ENCODE measurements around the gene ME1.

ME1 gene

DNA sequence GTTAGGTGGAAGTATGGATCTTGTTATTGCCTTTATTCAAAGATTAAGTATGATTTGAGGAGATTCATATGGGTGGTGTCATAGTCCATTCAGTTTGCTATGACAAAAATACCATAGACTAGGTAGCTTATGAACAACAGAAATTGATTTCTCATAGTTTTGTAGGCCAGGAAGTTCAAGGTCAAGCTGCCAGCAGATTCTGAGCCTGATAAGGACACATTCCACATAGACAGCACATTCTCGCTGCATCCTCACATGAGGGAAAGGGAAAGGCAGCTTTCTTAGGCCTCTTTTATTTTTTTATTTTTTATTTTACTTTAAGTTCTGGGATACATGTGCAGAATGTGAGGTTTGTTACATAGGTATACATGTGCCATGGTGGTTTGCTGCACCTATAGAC is 27.7 kb downstream of the ME1 start:
- no peak overlapping the region for H3K27ac ChIP-seq (ENCODE audit: extremely low read depth, low read depth, low read length)
- H3K36me3 ChIP-seq (ENCODE audit: control insufficient read depth in 2 of 2, insufficient read depth in 1 of 2, low read length in 2 of 2): peaks cover 7 to 25% of the 10 kb centered on the region in 2 experiments; a peak in 2 of 3 replicates
- H3K4me3 ChIP-seq (ENCODE audit: low read depth, low read length): no peak overlapping the region
- ChIA-PET POLR2A (no interaction called here), CTCF (no interaction called here)
- H3K4me1 ChIP-seq (ENCODE audit: control insufficient read depth, insufficient read depth, low read length): no peaks in the 10 kb centered on the region
- no peak for TF ChIP-seq ZSCAN30 (tag by site-specific recombination; IDR thresholded peaks at IDR 0.05)
- TF ChIP-seq MEIS1 (CRISPR knock-in tag; IDR thresholded peaks at IDR 0.05; ENCODE audit: borderline replicate concordance): no peak
- no peak for TF ChIP-seq ZNF610 (tag by site-specific recombination; IDR thresholded peaks at IDR 0.05; ENCODE audit: borderline replicate concordance)
- TF ChIP-seq, protein P1, sequence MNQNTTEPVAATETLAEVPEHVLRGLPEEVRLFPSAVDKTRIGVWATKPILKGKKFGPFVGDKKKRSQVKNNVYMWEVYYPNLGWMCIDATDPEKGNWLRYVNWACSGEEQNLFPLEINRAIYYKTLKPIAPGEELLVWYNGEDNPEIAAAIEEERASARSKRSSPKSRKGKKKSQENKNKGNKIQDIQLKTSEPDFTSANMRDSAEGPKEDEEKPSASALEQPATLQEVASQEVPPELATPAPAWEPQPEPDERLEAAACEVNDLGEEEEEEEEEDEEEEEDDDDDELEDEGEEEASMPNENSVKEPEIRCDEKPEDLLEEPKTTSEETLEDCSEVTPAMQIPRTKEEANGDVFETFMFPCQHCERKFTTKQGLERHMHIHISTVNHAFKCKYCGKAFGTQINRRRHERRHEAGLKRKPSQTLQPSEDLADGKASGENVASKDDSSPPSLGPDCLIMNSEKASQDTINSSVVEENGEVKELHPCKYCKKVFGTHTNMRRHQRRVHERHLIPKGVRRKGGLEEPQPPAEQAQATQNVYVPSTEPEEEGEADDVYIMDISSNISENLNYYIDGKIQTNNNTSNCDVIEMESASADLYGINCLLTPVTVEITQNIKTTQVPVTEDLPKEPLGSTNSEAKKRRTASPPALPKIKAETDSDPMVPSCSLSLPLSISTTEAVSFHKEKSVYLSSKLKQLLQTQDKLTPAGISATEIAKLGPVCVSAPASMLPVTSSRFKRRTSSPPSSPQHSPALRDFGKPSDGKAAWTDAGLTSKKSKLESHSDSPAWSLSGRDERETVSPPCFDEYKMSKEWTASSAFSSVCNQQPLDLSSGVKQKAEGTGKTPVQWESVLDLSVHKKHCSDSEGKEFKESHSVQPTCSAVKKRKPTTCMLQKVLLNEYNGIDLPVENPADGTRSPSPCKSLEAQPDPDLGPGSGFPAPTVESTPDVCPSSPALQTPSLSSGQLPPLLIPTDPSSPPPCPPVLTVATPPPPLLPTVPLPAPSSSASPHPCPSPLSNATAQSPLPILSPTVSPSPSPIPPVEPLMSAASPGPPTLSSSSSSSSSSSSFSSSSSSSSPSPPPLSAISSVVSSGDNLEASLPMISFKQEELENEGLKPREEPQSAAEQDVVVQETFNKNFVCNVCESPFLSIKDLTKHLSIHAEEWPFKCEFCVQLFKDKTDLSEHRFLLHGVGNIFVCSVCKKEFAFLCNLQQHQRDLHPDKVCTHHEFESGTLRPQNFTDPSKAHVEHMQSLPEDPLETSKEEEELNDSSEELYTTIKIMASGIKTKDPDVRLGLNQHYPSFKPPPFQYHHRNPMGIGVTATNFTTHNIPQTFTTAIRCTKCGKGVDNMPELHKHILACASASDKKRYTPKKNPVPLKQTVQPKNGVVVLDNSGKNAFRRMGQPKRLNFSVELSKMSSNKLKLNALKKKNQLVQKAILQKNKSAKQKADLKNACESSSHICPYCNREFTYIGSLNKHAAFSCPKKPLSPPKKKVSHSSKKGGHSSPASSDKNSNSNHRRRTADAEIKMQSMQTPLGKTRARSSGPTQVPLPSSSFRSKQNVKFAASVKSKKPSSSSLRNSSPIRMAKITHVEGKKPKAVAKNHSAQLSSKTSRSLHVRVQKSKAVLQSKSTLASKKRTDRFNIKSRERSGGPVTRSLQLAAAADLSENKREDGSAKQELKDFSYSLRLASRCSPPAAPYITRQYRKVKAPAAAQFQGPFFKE (tag by site-specific recombination; IDR thresholded peaks at IDR 0.05; ENCODE audit: borderline replicate concordance): no peak
- TF ChIP-seq ZNF16 (tag by site-specific recombination; IDR thresholded peaks at IDR 0.05; ENCODE audit: low read depth): no peak
- no peak for TF ChIP-seq ZNF146 (tag by site-specific recombination; IDR thresholded peaks at IDR 0.05)
- no peak for TF ChIP-seq INSM2 (tag by site-specific recombination; IDR thresholded peaks at IDR 0.05)
- no peak for TF ChIP-seq ZNF114 (tag by site-specific recombination; IDR thresholded peaks at IDR 0.05)
- no peak for TF ChIP-seq ZNF24 (tag by site-specific recombination; IDR thresholded peaks at IDR 0.05)
- TF ChIP-seq ZNF354C (tag by site-specific recombination; IDR thresholded peaks at IDR 0.05; ENCODE audit: borderline replicate concordance, low read depth): no peak
- TF ChIP-seq ZNF660 (tag by site-specific recombination; IDR thresholded peaks at IDR 0.05): no peak
- no peak for TF ChIP-seq ZSCAN4 (tag by site-specific recombination; IDR thresholded peaks at IDR 0.05)
- no peak for TF ChIP-seq ZNF426 (tag by site-specific recombination; IDR thresholded peaks at IDR 0.05)
- TF ChIP-seq, protein P2, sequence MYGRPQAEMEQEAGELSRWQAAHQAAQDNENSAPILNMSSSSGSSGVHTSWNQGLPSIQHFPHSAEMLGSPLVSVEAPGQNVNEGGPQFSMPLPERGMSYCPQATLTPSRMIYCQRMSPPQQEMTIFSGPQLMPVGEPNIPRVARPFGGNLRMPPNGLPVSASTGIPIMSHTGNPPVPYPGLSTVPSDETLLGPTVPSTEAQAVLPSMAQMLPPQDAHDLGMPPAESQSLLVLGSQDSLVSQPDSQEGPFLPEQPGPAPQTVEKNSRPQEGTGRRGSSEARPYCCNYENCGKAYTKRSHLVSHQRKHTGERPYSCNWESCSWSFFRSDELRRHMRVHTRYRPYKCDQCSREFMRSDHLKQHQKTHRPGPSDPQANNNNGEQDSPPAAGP (tag by site-specific recombination; IDR thresholded peaks at IDR 0.05): no peak
- no peak for TF ChIP-seq ZXDB (tag by site-specific recombination; IDR thresholded peaks at IDR 0.05)
- TF ChIP-seq ZNF274 (IDR thresholded peaks at IDR 0.05; ENCODE audit: low read length): no peak
- TF ChIP-seq ZNF274 (tag by site-specific recombination; IDR thresholded peaks at IDR 0.05; ENCODE audit: borderline replicate concordance): no peak
- TF ChIP-seq PRDM10 (tag by site-specific recombination; IDR thresholded peaks at IDR 0.05): no peak
- TF ChIP-seq ZNF791 (tag by site-specific recombination; IDR thresholded peaks at IDR 0.05): no peak
- TF ChIP-seq ZNF596 (tag by site-specific recombination; IDR thresholded peaks at IDR 0.05): no peak
- H3K9me3 ChIP-seq (ENCODE audit: control insufficient read depth, insufficient read depth, low read depth, low read length): no peaks in the 10 kb centered on the region
